H1 (cell line): ENCODE results near the gene CIROP. TPM values are rescaled to one million over a fixed set of nuclear protein-coding genes. Genes with fewer than 3 reads are reported as not detected.

Experiments
- BRCA1 ChIP-seq: IDR thresholded peaks from 2 replicates; pipeline ENCODE4 v1.6.1; 2012; ENCODE audit warnings: low read depth, low read length, improper control_type of control experiment
- CHD7 ChIP-seq: fragments of 300-600 bp; sonication (generic); IDR thresholded peaks from 2 replicates; pipeline ENCODE4 v1.7.1; 2012; ENCODE audit warnings: low read length, moderate library complexity, mild to moderate bottlenecking, inconsistent platforms; ENCODE audit not compliant: insufficient replicate concordance
- EZH2 ChIP-seq: fragments of 200-600 bp; sonication (generic); IDR thresholded peaks from 2 replicates; pipeline ENCODE4 v1.7.1; 2012; ENCODE audit warnings: low read depth, mild to moderate bottlenecking, moderate library complexity, low read length, inconsistent platforms; ENCODE audit not compliant: severe bottlenecking
- KDM1A ChIP-seq: fragments of 200-600, 300-600 bp; sonication (generic); IDR thresholded peaks from 2 replicates; pipeline ENCODE4 v1.7.1; 2016; ENCODE audit warnings: mild to moderate bottlenecking, low read length, borderline replicate concordance
- RNF2 ChIP-seq: fragments of 200-900, 300-1000 bp; sonication (generic); IDR thresholded peaks from 2 replicates; pipeline ENCODE4 v1.7.1; 2016; ENCODE audit warnings: borderline replicate concordance, low read depth, mild to moderate bottlenecking, antibody characterized with exemption, low read length; ENCODE audit not compliant: poor library complexity, severe bottlenecking; ENCODE audit errors: missing control alignments
- polyA plus RNA-seq, 7 experiments: library from polyadenylated mRNA; depleted of rRNA in 3 of 7; stranded (reverse) in 5 of 7; unstranded in 2 of 7; fragments of >200 nt in 5 of 7; fragments of 200-250 nt in 2 of 7; gene quantifications; 1 replicate in 5 of 7; 2 replicates in 1 of 7; 4 replicates in 1 of 7; pipeline versions ENCODE4 v1.2.1 to v1.2.3, GENCODE V29; 2011 to 2013; ENCODE audit warnings: missing spikeins in 2 of 7, mixed read lengths in 2 of 7
- total RNA-seq: library from RNA; stranded (reverse); fragmentation: NEBNext Ultra II Directional; extraction: Animal tissue kit (Norgen Biotek cat#: 25700); gene quantifications from 2 replicates; pipeline ENCODE4 v1.2.1, GENCODE V29; 2021
- TF ChIP-seq, protein P1 (sequence below), 3 experiments: IDR thresholded peaks; 1 replicate in 2 of 3; 2 replicates in 1 of 3; pipeline versions ENCODE4 v1.5.1 to v1.6.1; 2011; ENCODE audit warnings: low read length in 3 of 3, mild to moderate bottlenecking in 3 of 3, inconsistent platforms in 2 of 3, low read depth in 1 of 3, moderate library complexity in 1 of 3; ENCODE audit not compliant: insufficient read depth in 1 of 3; ENCODE audit errors: control extremely low read depth in 1 of 3

The CIROP gene
- total and polyA plus RNA-seq, 2 of the 8 experiments (the other 6 are each of a cell fraction or from before 2014, with no cell fraction given), result 0.06 TPM; not detected in 1

GRCh38 chr14:23137813-23138535, 33.2 kb upstream of the CIROP start (continued):
- no peak for TF ChIP-seq CHD7
- no peak for TF ChIP-seq EZH2
- TF ChIP-seq RNF2, result no peak
- TF ChIP-seq BRCA1, result no peak
- TF ChIP-seq, protein P1, sequence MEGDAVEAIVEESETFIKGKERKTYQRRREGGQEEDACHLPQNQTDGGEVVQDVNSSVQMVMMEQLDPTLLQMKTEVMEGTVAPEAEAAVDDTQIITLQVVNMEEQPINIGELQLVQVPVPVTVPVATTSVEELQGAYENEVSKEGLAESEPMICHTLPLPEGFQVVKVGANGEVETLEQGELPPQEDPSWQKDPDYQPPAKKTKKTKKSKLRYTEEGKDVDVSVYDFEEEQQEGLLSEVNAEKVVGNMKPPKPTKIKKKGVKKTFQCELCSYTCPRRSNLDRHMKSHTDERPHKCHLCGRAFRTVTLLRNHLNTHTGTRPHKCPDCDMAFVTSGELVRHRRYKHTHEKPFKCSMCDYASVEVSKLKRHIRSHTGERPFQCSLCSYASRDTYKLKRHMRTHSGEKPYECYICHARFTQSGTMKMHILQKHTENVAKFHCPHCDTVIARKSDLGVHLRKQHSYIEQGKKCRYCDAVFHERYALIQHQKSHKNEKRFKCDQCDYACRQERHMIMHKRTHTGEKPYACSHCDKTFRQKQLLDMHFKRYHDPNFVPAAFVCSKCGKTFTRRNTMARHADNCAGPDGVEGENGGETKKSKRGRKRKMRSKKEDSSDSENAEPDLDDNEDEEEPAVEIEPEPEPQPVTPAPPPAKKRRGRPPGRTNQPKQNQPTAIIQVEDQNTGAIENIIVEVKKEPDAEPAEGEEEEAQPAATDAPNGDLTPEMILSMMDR (IDR thresholded peaks at IDR 0.05; ENCODE audit: control extremely low read depth in 1 of 3, insufficient read depth in 1 of 3, low read depth in 1 of 3, low read length in 3 of 3), result no peak
- no peak for TF ChIP-seq KDM1A
